Stimulated activated CD8-positive, alpha-beta memory T cell treated with anti-CD3 and anti-CD28 coated beads, Interleukin-2, amount 100 ng/mL, for 1 hour (primary cell): Measurements from ENCODE around the gene ZNF766.
"Not testable (repeated sequence)": the region's sequence is repeated elsewhere in the genome, so short reads cannot be mapped to it uniquely, and the experiment has no call there.

Source experiments
- DNase-seq, 2 donors: peaks; one replicate each; pipeline ENCODE4 v3.0.0-alpha.2; 2020; ENCODE audit warnings: low read depth in 2 of 2

The ZNF766 gene

DNA sequence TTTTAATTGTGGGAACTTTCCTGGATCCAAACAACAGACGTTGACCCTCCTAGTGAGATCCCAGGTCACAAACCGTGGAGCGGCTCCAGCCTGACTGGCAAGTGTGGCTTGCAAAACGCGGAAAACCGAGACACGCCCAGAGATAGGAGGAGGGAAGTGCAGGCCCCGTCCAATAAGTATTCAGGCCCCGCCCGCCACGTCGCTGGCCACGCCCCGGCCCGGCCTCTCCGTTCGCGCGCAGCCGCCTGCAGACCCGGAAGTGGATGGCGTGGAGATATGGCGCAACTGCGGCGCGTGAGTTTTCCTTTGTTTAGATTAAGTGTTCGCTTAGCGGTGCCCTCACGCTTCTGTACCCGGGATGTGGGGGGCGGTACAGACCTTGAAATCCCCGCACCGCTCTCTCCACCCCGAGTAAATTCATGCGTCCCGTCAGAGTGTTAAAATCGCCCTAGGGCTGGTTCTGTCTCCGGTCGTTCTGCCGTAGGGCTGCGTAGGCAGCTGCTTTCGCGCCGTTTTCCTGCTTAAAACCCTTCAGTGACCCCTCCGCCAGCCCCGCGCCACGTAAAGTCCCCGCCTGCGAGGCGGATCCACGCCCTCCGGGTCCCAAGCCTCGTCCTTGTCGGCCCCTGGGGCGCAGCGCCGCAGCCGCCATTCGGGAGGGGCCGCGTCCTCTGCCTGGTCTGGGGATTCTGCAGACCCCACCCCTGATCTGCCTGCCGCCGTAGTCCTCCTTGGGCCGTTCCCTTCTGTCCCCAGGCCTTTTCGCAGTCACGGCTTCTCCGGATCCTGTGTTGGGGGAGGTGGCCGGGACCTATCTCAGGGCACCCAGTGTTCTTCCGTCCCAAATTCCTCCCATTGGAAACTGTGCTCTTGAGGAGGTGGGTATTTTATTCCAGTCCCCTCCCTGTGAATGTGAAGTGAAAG, at the start of gene ZNF766:
Gene ZNF766 (plus strand): TSS at position 250 of the 924 bp plus-strand sequence. CDS start 27 bp downstream, at position 277.
- peak; percentile 95 to 96 for DNase-seq

DNA sequence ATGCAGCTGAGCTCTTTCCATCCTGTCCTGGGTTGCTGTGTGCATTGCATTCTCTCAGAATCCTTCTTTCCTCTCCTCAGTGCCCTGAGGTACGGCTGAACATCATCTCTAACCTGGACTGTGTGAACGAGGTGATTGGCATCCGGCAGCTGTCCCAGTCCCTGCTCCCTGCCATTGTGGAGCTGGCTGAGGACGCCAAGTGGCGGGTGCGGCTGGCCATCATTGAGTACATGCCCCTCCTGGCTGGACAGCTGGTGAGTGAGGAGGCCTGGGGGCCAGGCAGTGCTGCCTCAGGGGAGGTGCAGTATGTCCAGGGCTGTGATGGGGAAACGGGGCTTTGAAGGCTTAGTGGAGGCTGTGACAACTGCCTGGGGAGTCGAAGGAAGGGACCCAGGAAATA, 49.8 kb upstream of the ZNF766 start:
- no peak for DNase-seq

DNA sequence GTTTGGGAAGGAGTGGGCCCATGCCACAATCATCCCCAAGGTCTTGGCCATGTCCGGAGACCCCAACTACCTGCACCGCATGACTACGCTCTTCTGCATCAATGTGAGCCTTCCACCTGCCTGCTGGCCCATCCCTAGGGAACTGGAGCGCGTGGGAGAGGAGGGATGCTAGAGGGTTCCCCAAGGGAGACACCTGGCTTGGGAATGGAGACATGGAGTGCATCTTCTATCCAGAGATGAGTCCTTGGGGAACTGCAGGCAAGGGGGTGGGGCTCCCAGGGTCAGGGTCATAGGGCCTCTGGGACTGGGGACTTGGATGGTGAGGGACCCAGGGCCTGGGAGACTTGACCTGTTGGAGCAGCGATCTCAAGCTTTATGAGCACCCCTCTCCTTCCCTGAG, 48.4 kb upstream of the ZNF766 start:
- no peak for DNase-seq

DNA sequence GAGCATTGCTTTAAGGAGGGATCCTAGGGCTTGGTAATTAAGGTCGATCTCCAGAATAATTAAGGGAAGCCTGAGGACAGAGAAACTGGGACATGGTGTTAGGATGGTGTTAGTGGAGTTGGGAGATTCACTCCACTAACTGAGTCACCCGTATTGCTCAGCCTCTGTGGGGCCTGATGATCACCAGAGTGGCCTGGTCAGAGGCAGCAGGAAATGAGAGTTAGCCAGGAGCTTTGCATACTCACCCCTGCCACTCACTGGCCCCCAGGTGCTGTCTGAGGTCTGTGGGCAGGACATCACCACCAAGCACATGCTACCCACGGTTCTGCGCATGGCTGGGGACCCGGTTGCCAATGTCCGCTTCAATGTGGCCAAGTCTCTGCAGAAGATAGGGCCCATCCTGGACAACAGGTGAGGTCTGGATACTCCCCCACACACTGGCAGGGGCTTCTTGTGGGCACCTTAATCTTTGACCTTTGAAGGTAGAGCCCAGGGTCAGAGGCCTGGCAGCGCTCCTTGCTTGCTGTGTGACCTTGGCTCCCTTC, 47.5 kb upstream of the ZNF766 start:
- no peak for DNase-seq

DNA sequence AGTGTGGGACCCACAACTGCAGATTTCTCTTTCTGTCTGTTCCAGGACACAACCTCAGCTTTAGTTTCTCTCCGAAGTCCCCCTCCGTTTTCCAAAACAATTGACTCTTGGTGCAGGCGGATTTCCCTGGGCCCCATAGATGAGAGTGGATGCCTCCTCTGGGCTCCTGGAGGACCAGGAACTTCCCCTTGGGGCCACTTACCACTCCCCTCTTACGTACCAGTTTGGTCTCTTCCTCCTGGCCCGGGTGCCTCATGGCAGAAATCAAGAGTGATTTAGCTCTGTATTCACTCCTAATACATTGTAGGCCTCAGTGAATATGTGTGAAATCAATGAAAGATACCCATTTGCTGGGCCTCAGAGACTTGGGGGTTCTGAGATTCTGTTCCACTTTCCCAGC, 45.2 kb upstream of the ZNF766 start:
- DNase-seq = no peak

DNA sequence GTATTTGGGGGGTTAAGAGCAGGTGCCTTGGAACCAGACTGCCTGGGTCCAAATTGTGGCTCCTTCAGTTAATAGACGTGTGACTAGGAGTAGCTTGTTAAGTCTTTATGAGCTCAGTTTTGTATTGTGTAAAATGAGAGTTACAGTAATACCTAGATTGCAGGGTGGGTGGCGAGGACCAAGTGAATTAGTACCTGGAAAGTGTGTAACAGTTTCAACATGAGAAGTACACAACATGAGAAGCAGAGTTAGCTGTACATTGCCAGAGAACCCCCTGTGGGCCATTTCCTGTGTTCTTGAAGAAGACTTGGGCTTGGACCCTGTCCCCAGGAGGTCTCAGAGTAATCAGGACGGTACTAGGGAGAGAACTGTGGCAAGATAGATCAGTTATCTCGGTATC, 42.7 kb upstream of the ZNF766 start:
- DNase-seq = no peak

DNA sequence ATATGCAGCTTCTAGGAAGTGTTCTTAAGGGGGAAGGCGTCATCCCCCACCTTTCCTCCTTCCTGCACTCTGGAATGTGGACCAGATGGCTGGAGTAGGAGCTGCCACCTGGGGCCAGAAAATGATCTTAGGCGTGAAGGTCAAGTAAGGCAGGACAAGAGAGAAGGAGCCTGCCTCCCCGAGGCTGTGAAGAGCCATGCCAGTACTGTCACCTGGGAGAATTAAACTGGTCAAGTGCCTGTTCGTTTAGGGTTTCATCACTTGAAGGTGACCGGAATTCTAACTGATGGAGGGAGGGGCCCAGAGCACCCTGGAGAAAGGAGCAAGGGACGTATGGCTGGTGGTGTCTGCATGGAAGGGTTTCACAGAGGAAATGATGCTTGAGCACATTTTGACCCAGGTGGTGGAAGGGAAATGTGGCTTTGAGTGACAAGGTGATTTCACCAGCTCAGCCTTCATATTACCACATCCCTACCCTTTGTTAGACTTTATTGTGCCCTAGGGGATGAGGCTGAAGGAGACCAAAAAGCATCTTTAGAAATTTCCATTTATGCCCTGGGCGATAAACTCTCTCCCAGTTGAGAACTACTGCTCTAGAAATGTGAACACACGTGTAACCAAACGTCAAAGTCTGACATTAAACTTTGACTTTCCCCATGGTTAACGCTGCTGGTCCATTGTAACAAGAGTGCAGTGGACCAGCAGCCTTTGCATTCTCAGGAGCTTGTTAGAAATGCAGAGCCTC, 42.0 kb upstream of the ZNF766 start:
- DNase-seq = no peak

DNA sequence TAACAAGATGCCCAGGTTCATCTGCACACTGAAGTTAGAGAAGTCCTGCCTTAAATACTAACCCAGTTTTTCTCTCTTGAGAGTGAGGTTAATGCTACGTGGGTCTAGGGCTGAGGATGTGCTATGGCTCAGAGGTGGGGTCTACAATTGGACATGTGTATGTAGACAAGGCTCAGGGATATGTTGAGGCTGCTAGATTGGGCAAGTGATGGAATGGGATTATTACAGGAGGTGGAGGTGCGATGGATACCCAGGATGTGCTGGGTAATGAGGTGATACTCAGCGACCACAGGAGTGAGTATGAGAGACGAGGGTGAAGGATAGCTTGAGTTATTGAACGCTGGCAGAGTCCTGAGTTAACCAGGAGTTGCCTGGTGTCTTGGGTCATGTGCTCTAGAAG, 41.4 kb upstream of the ZNF766 start:
- no peak for DNase-seq

DNA sequence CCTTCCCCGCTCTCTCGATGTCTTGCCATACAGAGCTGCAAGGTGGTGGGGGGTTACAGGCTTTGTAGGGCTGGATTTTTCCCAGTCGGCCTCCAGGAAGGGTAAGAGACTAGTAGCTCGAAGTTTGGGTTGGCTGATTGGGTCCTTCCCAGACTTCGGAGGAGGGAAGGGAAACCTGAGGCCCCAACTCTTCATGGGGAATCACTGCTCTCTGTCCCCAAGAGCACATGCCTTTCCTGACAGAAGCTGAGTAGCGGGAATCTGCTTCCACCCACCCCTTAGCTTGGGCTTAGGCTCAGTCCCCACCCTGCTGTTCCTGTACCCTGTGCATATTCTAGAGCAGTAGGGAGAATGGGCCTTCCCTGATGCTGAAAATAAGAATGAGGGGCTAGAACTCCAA, 39.9 kb upstream of the ZNF766 start:
- DNase-seq = no peak

DNA sequence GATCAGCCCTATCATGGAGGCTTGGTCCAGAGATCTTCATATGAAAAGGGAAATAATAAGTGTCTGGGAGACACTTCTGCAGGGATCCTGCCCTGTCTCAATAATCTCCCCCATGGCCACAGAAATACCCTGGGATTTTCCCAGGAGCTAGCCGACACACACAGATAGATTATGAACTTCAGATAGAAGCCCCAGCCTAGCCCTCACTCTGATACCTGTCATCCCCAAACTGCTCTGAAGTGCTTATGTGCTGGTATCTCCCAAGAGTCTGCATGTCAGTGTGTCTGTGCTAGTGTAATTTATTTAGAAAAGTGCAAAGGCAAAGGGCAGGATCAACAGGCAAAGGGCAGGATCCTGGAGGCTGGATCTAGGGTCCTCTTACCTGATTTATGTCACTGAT, 38.7 kb upstream of the ZNF766 start:
- no peak for DNase-seq

DNA sequence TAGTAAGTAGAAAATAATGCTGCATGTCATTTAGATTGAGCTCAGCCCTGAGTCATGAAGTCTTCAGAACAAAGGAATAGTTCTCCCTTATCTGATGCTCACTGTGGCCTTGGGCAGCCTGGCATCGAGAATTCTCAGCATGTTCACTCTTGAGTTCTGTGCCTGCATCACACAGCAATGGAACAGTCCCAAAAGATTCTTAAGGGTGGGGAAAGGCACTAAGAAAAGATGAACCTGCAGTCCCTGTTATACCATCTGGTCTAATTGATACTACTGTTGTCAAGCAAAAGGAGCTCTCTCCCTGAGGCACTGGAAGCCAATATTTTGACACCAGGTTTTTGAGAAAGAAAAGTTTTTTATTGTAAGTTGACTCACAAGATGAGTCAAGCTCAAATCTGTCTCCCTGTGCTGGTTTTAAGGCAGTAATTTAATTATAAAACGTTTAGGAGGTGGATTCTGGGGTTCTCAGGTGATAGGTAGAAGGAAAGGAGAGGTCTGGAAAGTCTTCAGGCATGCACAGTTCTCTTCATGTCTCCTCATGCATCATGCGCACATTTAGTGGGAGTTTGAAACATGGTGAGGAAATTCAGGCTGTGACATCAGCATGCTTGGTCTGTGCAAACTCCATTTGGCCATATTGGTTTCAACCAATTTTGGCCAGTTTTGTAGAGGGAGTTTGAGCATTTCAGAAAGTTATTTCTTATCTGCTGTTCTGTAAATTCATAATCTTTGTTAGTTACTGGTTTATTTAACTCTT, 38.1 kb upstream of the ZNF766 start:
- no peak for DNase-seq

DNA sequence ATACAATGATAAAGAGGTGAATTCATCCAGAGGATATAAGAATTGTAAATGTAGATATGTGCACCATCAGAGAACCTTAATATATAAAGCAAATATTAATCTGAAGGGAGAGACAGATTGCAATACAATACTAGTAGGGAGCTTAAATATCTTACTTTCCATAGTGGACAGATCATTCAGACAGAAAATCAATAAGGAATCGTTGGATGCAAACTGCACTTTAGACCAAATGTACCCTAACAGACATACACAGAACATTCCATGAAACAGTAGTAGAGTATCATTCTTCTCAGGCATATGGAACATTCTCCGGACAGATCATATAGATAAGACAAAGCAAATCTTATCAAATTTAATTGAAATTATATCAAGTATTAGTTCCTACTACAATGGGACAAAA, 35.0 kb upstream of the ZNF766 start:
- no peak for DNase-seq

DNA sequence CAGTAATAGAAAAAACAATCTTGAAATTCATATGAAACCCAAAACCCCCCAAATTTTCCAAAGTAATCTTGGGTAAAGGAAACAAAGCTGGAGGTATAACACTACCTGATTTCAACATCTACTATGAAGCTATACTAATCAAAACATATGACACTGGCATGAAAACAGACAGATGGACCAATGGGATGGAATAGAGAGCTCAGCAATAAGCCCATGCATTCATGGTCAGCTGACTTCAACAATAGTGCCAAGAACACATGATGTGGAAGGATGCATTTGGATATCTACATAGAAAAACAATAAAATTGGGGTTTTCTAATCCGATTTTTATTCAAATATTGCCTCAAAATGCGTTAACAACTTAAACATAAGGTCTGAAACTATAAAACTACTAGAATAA, 32.2 kb upstream of the ZNF766 start:
- no peak for DNase-seq

DNA sequence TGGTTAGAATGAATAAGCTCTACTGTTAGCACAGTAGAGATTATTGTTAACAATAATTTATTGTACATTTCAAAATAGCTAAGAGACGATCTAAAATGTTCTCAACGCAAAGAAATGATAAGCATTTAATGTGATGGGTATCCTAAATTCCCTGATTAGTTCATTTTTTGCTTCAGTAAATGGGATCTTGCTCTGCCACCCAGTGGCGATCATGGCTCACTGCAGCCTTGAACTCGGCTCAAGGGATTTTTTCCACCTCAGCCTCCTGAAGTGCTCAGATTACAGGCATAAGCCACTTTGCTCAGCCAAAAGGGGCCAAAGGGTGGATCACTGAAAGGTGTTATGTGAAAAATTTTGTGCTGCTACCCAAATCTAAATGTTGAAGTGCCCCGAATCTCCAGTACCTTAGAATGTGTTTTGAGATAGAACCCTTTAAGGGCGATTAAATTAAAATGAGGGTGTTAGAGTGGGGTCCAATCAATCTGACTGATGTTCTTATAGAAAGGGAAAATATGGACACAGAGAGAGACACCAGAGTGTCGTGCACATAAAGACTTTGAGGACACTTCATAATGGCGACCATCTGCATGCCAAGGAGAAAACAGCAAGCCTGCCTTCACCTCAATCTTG, 31.5 kb upstream of the ZNF766 start:
- peak; percentile 41 to 44 for DNase-seq

DNA sequence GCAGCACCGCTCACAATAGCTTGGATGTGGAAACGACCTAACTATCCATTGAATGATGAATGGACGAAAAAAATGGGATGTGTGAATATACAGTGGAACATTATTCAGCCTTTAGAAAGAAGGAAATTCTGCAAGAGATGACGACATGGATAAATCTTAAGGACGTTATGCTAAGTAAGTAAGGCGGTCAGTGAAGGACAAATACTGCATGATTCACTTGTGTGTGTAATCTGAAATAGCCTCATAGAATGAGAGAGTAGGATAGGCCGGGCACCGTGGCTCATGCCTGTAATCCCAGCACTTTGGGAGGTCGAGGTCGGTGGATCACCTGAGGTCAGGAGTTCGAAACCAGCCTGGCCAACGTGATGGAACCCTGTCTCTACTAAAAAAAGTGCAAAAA, 25.4 kb upstream of the ZNF766 start:
- DNase-seq = no peak

DNA sequence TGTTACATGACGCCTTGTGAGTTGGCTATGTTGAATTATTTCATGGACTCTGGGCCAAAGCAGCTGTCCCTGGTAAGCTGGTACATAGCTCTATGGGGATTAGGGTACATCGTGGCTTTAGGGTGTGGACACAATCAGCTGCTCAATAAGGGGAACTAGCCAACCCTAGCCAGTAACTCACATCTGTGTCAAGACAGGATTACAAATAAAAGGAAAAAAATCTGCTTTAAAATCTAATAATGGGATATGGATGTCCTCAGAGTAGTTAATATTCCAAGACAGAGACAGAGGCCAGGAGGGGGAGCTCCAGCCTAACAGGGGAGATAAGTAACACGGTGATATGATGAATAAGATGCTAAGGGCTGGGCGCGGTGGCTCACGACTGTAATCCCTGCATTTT, 21.1 kb upstream of the ZNF766 start:
- peak; percentile 29 to 48 for DNase-seq

DNA sequence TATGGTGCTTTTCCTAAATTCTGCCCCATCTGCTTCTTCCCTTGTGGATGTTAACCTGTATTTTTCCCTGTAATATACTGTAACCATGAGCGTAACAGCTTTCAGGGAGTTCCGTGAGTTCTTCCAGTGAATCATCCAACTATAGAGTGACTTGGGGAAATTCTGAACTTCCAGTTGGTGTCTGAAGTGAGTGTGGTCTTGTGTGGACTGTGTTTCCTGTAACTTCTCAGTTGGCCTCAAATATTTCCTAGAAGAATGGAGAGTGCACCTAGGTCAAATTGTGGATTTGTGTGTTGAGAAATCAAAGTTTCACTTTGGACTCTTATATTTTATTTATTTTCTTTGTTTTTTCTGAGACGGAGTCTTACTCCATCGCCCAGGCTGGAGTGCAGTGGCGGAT, 11.0 kb upstream of the ZNF766 start:
- DNase-seq = no peak

DNA sequence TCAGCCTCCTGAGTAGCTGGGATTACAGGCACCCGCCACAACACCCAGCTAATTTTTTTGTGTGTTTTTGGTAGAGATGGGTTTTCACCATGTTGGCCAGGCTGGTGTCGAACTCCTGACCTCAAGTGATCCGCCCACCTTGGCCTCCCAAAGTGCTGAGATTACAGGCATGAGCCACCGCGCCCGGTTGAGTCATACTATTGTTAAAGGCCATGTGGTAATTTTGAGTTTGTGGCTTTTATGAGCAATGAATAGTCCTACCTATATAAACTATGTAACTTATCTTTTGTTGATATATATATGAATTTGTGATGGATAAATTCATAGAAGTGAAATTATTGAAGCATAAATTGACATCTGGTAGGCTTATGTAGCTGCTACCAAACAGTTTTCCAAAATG, 3.8 kb upstream of the ZNF766 start:
- DNase-seq = not testable (repeated sequence)

DNA sequence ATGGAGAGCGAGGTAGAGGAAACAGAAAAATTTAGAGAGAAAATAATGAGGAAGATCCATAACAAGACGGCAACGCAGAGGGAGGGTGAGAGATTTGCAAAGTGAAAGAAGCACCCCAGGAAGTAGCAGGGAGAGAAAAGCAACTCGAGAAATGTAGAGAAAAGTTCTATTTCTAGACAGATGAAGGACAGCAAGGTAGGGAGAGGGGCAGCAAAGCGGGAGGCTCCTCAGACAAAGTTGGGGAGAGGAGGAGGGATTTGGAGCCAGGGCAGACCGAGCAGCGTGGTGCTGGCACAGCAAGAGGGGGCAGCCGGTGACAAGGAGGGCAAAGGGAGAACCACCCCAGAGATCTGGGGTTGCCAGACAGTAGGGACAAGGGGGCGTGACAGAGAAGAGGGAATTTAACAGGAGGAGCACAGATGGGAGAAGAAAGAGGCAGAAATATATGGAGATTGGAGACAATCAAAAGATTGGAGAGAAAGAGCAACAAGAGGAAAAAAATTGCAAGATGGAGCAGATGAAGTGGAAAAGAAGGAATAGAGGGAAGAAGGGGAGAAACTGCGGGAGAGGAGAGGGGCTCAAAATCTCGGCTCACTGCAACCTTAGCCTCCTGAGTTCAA, 989 bp downstream of the ZNF766 start:
- no peak for DNase-seq

DNA sequence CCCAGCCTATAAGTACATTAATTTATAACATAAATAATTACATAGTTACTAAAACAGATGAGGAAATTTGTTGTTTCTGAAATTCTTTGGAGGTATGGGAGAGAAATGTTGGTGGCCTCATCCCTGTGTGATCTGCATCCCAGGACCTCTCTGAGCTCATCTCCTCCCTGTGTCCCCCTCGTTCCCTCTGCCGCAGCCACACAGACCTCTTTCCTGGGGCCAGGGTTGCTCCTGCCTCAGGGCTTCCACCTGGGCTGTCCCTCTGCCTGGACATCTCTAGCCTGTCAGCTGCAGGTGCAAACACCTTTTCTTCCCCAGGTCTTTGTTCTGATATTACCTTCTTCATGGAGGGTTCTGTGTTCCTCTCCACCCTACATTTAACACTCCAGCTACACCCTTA, 3.9 kb downstream of the ZNF766 start:
- no peak for DNase-seq

DNA sequence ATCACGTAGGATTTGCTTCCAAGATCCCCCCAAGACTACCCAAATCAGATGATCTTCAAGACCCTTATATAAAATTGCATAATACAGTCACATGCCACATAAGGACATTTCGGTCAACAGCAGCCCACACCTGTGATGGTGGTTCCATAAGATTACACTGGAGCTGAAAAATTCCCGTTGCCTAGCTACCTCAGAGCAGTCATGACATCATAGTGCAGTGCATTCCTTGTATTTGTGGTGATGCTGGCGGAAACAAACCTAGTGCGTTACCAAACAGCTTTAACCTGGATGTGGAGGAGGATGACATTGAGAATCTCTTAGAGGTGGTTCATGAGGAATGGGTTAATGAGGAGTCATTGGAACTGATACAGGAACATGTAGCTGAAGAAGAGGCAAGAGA, 4.8 kb downstream of the ZNF766 start:
- no peak for DNase-seq
